ENCODE measurements around the gene TMEM53. TPM values are rescaled to one million over a fixed set of nuclear protein-coding genes. Genes with fewer than 3 reads are reported as not detected.

The TMEM53 gene
- total RNA-seq, 1 experiment from 2014 or later: 9.0 TPM

DNA sequence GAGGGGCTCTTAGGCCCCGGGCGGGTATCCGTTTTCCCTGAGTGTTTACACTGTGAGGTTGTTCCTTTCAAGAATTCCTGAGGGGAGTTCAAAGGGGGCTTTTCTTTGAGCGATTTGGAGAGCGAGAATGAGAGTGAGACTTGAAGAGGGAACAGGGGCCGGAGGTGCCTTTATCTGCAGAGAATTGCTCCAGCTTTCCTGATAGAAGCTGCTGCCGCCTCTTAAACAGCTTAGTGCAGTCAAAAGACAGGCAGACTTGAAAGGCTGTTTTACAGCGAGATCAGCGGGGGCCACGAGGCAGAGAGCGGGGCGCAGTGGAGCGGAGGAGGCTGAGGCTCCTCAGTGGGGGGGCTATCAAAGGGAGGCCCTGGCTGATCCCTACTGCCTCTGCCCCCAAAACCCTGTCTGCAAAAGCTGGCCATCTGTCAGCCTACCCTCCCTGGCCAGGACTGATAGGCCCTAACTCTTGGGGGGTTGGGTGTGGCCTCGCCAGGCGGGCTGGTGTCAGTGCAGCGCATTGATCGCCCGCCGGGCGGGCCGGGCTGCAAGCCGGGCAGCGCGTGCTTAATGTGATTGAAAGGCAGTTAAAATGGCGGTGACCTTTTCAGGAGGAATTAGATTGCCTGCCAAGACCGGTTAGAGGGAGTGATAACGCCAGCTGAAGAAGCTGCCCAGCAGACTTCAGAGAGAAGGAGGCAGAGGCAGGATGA, 36.4 kb downstream of the TMEM53 start:
- Histone ChIP-seq H3K4me3 (ENCODE audit: insufficient read depth, low read depth, low read length) (no peak overlapping the region), H3K27me3 (ENCODE audit: control insufficient read depth, insufficient read depth, low read length) (no peaks in the 10 kb centered on the region), H3K36me3 (replicated peaks; ENCODE audit: control insufficient read depth, insufficient read depth, low read length) (peaks cover 72% of the 10 kb centered on the region)
- DNase-seq: no peak

DNA sequence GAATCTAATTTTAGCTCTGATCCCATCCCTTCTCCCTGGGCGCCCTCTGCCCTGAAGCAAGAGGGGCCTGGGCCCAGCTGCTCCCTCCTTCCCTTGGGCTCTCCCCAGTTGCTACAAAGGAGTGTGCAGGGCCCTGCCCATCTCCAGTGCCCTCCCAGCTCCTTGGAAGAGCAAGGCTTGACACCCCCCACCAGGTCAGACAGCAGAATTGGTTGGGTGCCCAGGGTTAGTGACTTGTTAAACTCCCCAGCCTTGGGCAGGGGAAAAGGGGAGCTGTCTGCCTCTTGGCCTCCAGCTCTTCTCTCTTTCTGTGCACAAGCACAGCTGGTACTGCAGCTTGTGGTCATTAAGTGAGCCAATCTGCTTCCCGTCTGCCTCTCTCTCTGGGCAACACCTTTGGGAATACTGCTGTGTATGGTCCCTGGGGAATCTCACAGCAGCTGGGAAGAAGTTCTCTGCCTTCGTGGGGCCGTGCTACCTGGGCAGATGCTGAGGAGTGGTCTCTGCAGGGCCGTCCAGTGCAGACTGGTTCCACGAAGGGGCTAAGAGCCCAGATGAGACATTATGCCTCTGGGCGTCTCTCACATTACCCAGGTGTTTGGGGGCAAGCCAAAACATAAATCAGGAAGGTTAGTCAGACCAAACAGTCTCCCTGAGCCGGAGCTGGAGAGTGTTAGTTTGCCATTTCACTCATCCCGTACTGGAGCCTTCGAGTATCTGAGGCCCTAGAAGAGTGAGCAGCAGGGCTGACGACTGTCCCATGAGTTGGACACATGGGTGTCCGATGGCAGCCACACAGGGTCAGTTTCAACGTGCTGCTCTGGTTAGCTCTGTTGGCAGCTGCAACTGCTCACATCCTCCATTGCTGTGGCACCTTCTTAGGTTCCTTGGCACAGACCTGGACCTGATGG, 37.3 kb downstream of the TMEM53 start:
- no peaks in the 10 kb centered on the region for H3K27me3 ChIP-seq (ENCODE audit: control insufficient read depth, insufficient read depth, low read length)
- no peak for DNase-seq
- peaks cover 64% of the 10 kb centered on the region for H3K36me3 ChIP-seq (replicated peaks; ENCODE audit: control insufficient read depth, insufficient read depth, low read length)
- no peak overlapping the region for H3K4me3 ChIP-seq (ENCODE audit: insufficient read depth, low read depth, low read length)

DNA sequence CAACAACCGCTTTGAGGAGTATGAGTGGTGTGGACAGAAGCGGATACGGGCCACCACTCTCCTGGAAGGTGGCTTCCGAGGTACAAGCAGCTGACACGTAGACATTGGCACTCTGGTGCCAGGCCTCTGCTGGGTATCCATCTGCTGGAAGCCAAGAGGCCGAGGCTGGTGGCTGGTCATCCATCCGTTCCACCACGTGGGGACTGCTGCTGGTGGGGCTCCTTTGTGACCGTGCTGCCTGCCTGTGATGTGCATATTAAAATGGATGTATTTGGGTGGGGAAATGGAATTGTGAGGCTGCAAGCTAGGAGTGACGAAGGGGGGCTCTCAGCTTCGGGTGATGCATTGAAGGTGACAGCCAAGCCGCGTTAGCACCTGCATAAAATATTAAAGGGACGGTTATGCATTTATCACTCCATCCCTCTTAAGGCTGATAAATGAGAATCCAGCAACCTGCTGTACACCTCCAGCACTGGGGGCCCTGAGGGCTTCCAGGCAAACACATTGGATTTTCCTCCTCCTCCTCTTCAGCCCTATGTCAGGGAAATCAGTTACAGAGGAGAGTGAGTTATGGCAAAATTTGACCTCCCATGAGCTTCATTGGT, 38.1 kb downstream of the TMEM53 start:
- Histone ChIP-seq H3K27me3 (ENCODE audit: control insufficient read depth, insufficient read depth, low read length) (no peaks in the 10 kb centered on the region), H3K36me3 (replicated peaks; ENCODE audit: control insufficient read depth, insufficient read depth, low read length) (peaks cover 62% of the 10 kb centered on the region), H3K4me3 (ENCODE audit: insufficient read depth, low read depth, low read length) (no peak overlapping the region)
- no peak for DNase-seq

DNA sequence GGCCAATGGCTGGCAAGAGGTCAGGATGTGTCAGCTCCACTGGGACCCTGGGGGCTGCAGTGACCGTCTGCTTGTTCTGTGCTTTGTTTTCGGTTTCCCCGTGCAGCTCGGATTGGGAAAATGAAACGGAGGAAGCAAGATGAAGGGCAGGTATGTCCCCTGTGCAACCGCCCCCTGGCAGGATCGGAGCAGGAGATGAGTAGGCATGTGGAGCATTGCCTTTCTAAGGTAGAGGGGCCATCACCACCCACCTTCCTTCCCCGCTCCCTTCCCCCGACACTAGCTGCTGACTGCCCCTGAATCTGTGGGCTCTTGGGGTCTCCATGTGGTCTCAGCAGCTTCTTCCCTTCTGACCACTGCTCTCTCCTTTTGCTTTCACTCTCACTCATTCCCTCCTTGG, 38.8 kb downstream of the TMEM53 start:
- no peak for DNase-seq
- Histone ChIP-seq H3K36me3 (replicated peaks; ENCODE audit: control insufficient read depth, insufficient read depth, low read length) (peaks cover 57% of the 10 kb centered on the region), H3K27me3 (ENCODE audit: control insufficient read depth, insufficient read depth, low read length) (no peaks in the 10 kb centered on the region), H3K4me3 (ENCODE audit: insufficient read depth, low read depth, low read length) (no peak overlapping the region)

DNA sequence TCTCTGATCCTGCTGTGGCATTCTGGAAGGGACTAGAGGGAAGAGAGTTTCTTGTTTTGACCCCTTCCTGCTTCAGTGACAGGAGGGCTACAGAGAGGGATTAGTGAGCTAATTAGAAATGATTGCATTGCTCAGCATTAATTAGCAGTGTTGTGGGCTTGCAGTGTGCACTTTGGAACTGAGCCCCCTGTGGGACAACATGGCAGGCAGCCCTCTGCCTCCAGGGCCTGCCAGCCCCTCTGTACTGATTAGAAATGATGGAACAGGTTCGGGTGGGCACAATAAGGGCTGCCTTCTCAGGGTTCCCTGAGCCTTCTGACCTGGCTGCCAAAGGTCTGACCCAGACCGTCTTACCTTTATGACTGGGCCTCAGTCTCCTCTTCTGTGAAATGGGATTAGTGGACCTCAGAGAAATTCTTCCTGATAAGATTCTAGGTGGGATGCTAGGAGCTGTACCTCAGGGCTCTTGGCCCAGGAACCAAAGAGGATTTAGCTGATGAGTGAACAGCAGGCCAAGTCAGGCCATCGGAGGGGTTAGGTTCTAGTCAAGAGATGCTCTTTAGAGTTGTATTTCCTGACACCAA, 39.6 kb downstream of the TMEM53 start:
- no peak for DNase-seq
- Histone ChIP-seq H3K4me3 (ENCODE audit: insufficient read depth, low read depth, low read length) (no peak overlapping the region), H3K27me3 (ENCODE audit: control insufficient read depth, insufficient read depth, low read length) (no peaks in the 10 kb centered on the region), H3K36me3 (replicated peaks; ENCODE audit: control insufficient read depth, insufficient read depth, low read length) (peaks cover 53% of the 10 kb centered on the region)

DNA sequence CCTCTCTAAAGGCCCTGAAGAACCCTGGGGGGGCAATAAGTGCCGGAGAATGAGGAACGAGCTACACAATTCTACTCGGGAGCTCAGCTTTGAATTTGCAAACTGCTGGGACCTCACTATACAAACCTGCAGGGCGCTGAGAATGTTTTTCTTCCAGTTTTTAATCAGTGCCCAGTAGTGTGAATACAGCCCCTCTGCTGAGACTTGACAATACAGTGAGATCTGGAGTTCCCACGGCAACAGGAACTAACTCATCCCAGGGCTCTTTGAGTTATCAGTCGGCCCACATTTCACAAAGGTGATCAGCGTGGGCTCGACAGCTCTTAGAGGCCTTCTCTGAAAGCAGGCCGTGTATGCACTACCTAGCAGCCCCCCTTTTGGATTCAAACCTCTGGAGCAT, 41.7 kb downstream of the TMEM53 start:
- DNase-seq: peak; percentile 66
- Histone ChIP-seq H3K36me3 (replicated peaks; ENCODE audit: control insufficient read depth, insufficient read depth, low read length) (peaks cover 38% of the 10 kb centered on the region), H3K4me3 (ENCODE audit: insufficient read depth, low read depth, low read length) (peak overlapping the region; percentile 83), H3K27me3 (ENCODE audit: control insufficient read depth, insufficient read depth, low read length) (no peaks in the 10 kb centered on the region)

DNA sequence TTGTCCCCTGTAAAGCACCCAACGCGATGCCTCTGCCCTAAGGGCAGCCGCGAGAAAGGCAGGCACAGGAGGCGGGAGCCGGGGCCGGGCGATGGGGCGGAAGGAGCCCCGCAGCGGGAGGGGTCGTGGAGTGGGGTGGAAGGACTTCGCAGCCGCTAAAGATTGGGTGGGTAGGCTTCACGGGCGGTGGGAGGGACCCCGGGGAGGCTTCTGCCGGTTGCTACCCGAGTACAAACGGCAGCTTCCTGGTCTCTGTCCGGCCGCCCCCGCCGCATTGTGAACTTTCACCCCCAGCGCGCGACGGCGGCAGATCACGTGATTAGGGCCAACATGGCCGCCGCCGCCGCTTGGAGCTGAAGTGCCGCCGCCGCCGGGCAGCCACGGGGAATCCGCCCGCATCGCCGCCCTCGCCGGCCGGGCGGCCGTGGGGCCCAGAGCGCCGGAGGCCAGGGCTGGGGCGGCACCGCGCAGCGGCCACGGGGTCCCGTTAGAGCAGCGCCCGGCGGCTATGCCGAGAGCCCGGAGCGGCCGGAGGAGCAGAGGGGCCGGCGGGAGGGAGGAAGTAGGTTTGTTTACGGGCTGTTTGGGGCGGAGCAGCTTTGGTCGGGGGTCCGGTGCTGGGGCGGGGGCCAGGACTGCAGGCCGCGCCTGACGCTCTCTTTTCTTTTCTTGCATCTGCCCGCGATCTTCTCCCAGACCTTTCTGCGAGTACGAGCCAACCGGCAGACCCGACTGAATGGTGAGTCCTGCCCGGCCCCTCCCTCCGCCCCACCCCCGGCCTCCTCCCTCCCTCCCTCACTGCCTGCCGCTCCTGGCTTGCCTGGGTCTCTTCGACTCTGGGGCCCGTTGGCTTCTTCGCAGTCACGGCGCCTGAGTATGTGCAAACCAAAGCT, 42.4 kb downstream of the TMEM53 start:
- Histone ChIP-seq H3K36me3 (replicated peaks; ENCODE audit: control insufficient read depth, insufficient read depth, low read length) (peaks cover 31% of the 10 kb centered on the region), H3K4me3 (ENCODE audit: insufficient read depth, low read depth, low read length) (peak overlapping the region; percentile 83), H3K27me3 (ENCODE audit: control insufficient read depth, insufficient read depth, low read length) (no peaks in the 10 kb centered on the region)
- peak; percentile 98 for DNase-seq

DNA sequence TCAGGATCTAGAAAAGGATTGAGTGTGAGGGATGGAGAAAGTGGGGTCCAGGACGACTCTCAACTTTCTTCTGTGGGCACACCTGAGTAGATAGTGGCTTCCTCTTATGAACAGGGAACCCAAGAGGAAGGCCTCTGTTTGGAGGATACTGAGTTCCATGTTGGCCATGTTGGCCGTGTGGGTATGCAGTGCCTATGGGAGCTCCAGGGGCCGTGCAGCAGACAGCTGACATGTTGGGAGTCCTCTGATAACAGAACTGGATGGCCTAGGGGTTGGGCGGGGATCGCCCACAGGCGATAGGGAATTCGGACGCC, 43.0 kb downstream of the TMEM53 start:
- peak overlapping the region; percentile 83 for H3K4me3 ChIP-seq (ENCODE audit: insufficient read depth, low read depth, low read length)
- no peak for DNase-seq

DNA sequence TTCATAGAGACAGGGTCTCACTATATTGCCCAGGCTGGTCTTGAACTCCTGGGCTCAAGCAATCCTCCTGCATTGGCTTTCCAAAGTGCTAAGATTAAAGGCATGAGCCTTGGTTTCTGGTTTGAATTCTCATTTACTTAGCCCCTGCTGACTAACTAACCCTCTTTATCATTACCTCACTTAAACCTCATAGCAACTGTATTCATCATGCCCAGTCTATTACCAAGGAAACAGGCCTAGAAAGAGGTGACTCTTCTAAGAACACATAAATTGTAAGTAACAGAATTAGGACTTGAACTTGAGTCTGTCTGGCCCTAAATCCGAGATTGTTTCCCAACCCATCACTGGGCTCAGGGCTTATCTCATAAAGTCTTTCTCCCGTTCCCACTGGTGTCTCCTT, 44.2 kb downstream of the TMEM53 start:
- H3K27me3 ChIP-seq (ENCODE audit: control insufficient read depth, insufficient read depth, low read length): no peaks in the 10 kb centered on the region
- no peak overlapping the region for H3K4me3 ChIP-seq (ENCODE audit: insufficient read depth, low read depth, low read length)
- DNase-seq: no peak
- peaks cover 15% of the 10 kb centered on the region for H3K36me3 ChIP-seq (replicated peaks; ENCODE audit: control insufficient read depth, insufficient read depth, low read length)

More for the DNA sequence above, 43.0 kb downstream of the TMEM53 start:
- Histone ChIP-seq H3K36me3 (replicated peaks; ENCODE audit: control insufficient read depth, insufficient read depth, low read length) (peaks cover 25% of the 10 kb centered on the region), H3K27me3 (ENCODE audit: control insufficient read depth, insufficient read depth, low read length) (no peaks in the 10 kb centered on the region)

DNA sequence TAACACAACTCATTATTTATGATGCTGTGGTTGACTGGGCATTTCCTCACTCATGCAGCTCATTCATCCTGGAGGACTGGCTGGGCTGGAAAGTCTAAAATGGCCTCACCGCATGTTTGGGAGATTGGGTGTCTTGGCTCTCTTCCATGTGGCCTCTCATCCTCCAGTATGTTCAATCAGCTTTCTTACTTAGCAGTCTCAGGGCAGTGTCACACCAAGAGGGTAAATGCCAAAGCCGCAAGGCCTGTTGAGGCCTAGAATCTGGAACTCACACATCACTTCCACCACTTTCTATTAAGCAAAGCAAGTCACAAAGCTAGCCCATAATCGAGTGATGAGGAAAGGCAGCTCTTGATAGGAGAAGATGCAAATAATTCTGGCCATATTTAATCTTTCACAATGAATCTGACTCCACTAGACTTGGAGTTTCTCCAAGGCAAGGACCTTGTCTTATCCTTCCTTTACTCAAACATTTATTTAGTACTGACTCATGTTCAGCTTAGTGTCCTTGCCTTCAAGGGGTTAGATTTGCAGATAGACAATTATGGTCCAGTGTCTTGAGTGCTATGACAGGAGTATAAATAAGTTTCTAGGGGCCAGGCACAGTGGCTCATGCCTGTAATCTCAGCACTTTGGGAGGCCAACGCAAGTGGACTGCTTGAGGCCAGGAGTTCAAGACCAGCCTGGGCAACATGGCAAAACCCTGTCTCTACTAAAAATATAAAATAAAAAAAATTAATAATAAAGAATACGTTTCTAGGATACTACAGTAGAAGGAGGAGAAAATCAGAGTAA, 45.1 kb downstream of the TMEM53 start:
- no peak for DNase-seq
- Histone ChIP-seq H3K27me3 (ENCODE audit: control insufficient read depth, insufficient read depth, low read length) (no peaks in the 10 kb centered on the region), H3K36me3 (replicated peaks; ENCODE audit: control insufficient read depth, insufficient read depth, low read length) (peaks cover 13% of the 10 kb centered on the region), H3K4me3 (ENCODE audit: insufficient read depth, low read depth, low read length) (no peak overlapping the region)

DNA sequence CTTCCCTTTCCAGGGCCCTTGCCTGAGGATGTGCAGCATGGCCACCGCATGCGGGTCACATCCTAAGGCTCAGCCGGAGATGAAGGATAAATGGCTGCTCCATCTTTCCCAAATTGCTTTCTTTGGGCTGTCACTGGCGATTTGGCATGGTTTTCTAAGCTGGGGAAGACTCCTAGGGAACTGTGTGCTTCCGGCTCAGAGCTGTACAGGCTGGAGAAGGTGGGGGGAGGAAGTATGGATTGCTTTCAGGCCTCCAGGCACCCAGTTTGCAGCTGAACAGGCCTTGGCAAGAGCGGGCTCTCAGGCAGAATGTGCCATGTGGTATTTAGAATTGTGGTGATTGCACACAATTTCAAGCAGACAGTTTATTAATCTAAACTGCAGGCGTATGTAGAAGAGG, 48.9 kb downstream of the TMEM53 start:
- no peaks in the 10 kb centered on the region for H3K36me3 ChIP-seq (replicated peaks; ENCODE audit: control insufficient read depth, insufficient read depth, low read length)

DNA sequence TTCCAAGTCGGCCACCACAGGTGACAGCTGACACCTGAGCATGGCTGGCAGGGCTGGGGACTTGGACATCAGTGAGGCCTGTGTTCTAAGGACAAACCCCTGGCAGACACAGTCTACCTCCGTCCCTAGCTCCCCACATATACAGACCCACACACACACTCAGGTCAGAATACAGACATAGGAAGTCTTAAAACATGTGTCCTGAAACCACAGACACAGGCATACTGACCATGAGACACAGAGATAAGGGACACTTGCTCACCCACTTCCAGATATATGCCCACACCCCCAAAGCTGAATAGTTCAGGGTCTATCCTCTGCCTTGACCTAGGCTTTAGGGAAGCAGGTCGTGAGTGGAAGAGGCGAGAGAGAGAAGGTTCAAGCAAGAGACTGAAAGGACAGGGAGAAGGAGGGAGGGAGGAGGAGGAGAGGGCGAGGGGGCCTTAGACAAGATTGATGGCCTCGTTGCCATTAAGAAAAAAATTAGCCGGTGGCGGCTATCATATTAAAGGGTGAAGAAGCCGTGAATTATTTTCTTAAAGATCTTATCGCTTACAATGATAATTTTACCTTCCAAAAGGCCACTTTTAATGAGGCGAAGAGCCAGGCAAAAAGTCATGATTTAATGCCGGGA, 49.9 kb downstream of the TMEM53 start:
- H3K4me3 ChIP-seq (ENCODE audit: insufficient read depth, low read depth, low read length): no peak overlapping the region
- DNase-seq: no peak
- H3K27me3 ChIP-seq (ENCODE audit: control insufficient read depth, insufficient read depth, low read length): no peaks in the 10 kb centered on the region
- H3K36me3 ChIP-seq (replicated peaks; ENCODE audit: control insufficient read depth, insufficient read depth, low read length): no peaks in the 10 kb centered on the region

More for the DNA sequence above, 48.9 kb downstream of the TMEM53 start:
- DNase-seq: no peak
- Histone ChIP-seq H3K27me3 (ENCODE audit: control insufficient read depth, insufficient read depth, low read length) (no peaks in the 10 kb centered on the region), H3K4me3 (ENCODE audit: insufficient read depth, low read depth, low read length) (no peak overlapping the region)

DNA sequence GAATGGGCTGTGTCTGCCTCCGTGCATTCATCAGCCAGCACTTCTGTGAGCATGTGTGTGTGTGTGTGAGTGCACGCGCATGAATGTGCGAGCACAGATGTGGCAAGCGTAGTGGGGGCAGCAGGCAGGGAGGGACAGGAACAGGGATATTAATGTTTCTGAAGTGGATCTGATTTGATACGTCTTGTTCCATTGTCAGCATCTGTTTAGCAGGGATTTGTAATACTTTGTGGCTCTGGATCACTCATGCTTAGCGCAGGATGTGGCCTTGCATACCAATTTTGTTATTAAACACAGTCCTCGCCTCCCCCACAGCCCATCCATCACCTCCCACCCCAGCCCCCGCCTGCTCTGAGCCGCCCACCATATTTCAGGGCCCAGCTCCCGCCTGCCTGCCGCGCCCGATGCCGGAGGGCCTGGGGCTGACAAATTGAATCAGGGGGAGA, 52.4 kb downstream of the TMEM53 start:
- Histone ChIP-seq H3K36me3 (replicated peaks; ENCODE audit: control insufficient read depth, insufficient read depth, low read length) (no peaks in the 10 kb centered on the region), H3K27me3 (ENCODE audit: control insufficient read depth, insufficient read depth, low read length) (peaks cover 7% of the 10 kb centered on the region), H3K4me3 (ENCODE audit: insufficient read depth, low read depth, low read length) (no peak overlapping the region)
- no peak for DNase-seq

Measured in H7 (cell line).